ENCODE results near the gene TMED1. TPM values are rescaled to one million over a fixed set of nuclear protein-coding genes. Genes with fewer than 3 reads are reported as not detected.
A peak's percentile ranks its signal among the peaks of the same experiment; 100 is the strongest.

Gene TMED1
- total RNA-seq, 4 donors from 2014 or later, result 7.2 to 57.0 (median 27.2) TPM

GRCh38 chr19:10868872-10869547 is 33.0 kb upstream of the TMED1 start:
- peaks cover 0 to 6% of the 10 kb centered on the region in 2 donors for H3K4me1 ChIP-seq
- no peak overlapping the region for H3K4me3 ChIP-seq
- no peaks in the 10 kb centered on the region for H3K27me3 ChIP-seq
- intact Hi-C loops (cut with DNase I; ENCODE audit: low total_unique reads), result loop anchor here (10.0 kb wide), 1 partner anchor 154 kb away; the partner anchor contains the start of gene DNM2
- TF ChIP-seq POLR2A (IDR thresholded peaks at IDR 0.05) (no peak), CTCF (IDR thresholded peaks at IDR 0.05) (no peak)
- H3K9me3 ChIP-seq, result no peaks in the 10 kb centered on the region
- DNase-seq, result no peak
- H3K36me3 ChIP-seq, result no peaks in the 10 kb centered on the region
- no peak overlapping the region for H3K27ac ChIP-seq

- Histone ChIP-seq H3K9me3 (no peaks in the 10 kb centered on the region), H3K36me3 (no peaks in the 10 kb centered on the region), H3K4me3 (no peak overlapping the region), H3K4me1 (no peaks in the 10 kb centered on the region), H3K27ac (no peak overlapping the region), H3K27me3 (no peaks in the 10 kb centered on the region)
- TF ChIP-seq CTCF (IDR thresholded peaks at IDR 0.05), result no peak
- no peak for TF ChIP-seq POLR2A (IDR thresholded peaks at IDR 0.05)
- intact Hi-C loops (cut with DNase I; ENCODE audit: low total_unique reads), result loop anchor here (10.0 kb wide), 1 partner anchor 152 kb away; the partner anchor contains the start of gene DNM2
- DNase-seq, result no peak
These were observed 30.5 kb upstream of the TMED1 start for GRCh38 chr19:10866495-10866894.

- TF ChIP-seq POLR2A (IDR thresholded peaks at IDR 0.05) (no peak), CTCF (IDR thresholded peaks at IDR 0.05) (peak; percentile 77 to 91 (median 86))
- H3K4me1 ChIP-seq, result no peaks in the 10 kb centered on the region
- DNase-seq, result peak; percentile 85
- no peaks in the 10 kb centered on the region for H3K27me3 ChIP-seq
- no peaks in the 10 kb centered on the region for H3K9me3 ChIP-seq
- H3K4me3 ChIP-seq, result no peak overlapping the region
- no peaks in the 10 kb centered on the region for H3K36me3 ChIP-seq
- intact Hi-C loops (cut with DNase I; ENCODE audit: low total_unique reads), result loop anchor here (10.0 kb wide), 1 partner anchor 150 kb away; the partner anchor contains the start of gene DNM2
- H3K27ac ChIP-seq, result peak overlapping the region in 1 of 2 donors; percentile 2
These were observed 28.5 kb upstream of the TMED1 start for GRCh38 chr19:10864538-10864899.

GRCh38 chr19:10863107-10863717 is 27.2 kb upstream of the TMED1 start:
- intact Hi-C loops (cut with DNase I; ENCODE audit: low total_unique reads), result loop anchor here (10.0 kb wide), 1 partner anchor 148 kb away; the partner anchor contains the start of gene DNM2
- peak in 1 of 2 donors; percentile 42 for DNase-seq
- H3K36me3 ChIP-seq, result no peaks in the 10 kb centered on the region
- H3K4me1 ChIP-seq, result no peaks in the 10 kb centered on the region
- TF ChIP-seq CTCF (IDR thresholded peaks at IDR 0.05) (no peak), POLR2A (IDR thresholded peaks at IDR 0.05) (no peak)
- H3K9me3 ChIP-seq, result no peaks in the 10 kb centered on the region
- H3K27ac ChIP-seq, result peak overlapping the region; percentile 0 to 1
- no peak overlapping the region for H3K4me3 ChIP-seq
- no peaks in the 10 kb centered on the region for H3K27me3 ChIP-seq

- Histone ChIP-seq H3K27ac (peak overlapping the region; percentile 0 to 1), H3K36me3 (no peaks in the 10 kb centered on the region), H3K4me3 (no peak overlapping the region), H3K4me1 (no peaks in the 10 kb centered on the region), H3K27me3 (no peaks in the 10 kb centered on the region), H3K9me3 (no peaks in the 10 kb centered on the region)
- TF ChIP-seq CTCF (IDR thresholded peaks at IDR 0.05), result no peak
- TF ChIP-seq POLR2A (IDR thresholded peaks at IDR 0.05), result no peak
- intact Hi-C loops (cut with DNase I; ENCODE audit: low total_unique reads), result loop anchor here (10.0 kb wide), 1 partner anchor 148 kb away; the partner anchor contains the start of gene DNM2
- DNase-seq, result no peak
These were observed 26.6 kb upstream of the TMED1 start for GRCh38 chr19:10862561-10863106.

Data from uterus (tissue), 4 donors.